ENCODE results near the gene GSG1L2. TPM values are rescaled to one million over a fixed set of nuclear protein-coding genes. Genes with fewer than 3 reads are reported as not detected.

GSG1L2 gene
- total and polyA plus RNA-seq, 2 donors (not counting 3 experiments of a cell fraction or from before 2014, with no cell fraction given) = not detected

GRCh38 chr17:9806699-9807098 is 15.2 kb downstream of the GSG1L2 start:
- H3K4me2 ChIP-seq (ENCODE audit: insufficient read depth, low read length) = no peak overlapping the region
- no peak overlapping the region for H3K4me3 ChIP-seq (replicated peaks in 1 of 3; ENCODE audit: insufficient read depth in 1 of 3, low read depth in 1 of 3, low read length in 3 of 3)
- H3K79me2 ChIP-seq (ENCODE audit: control insufficient read depth, insufficient read depth, low read length) = no peaks in the 10 kb centered on the region
- BruUV-seq (replicated peaks) = no TSS peak
- FAIRE-seq (no peak), DNase-seq (ENCODE audit: low read depth, low spot score) (no peak)
- POLR2A ChIA-PET = no interaction called here
- intact Hi-C loops (cut with micrococcal nuclease) (no loop called here), dilution Hi-C loops (cut with MboI; ENCODE audit: extremely low pct_ligation_motif_present, low sequenced_read_pairs) (no loop called here)
- no peaks in the 10 kb centered on the region for H3K9me1 ChIP-seq (replicated peaks; ENCODE audit: control insufficient read depth, extremely low read depth, insufficient read depth, low read length)
- no peak overlapping the region for H2AFZ ChIP-seq (ENCODE audit: low read depth, low read length)
- peaks cover 10% of the 10 kb centered on the region for H3K9me3 ChIP-seq (replicated peaks; ENCODE audit: control insufficient read depth, insufficient read depth, low read length)
- no peaks in the 10 kb centered on the region for H3K36me3 ChIP-seq (ENCODE audit: control insufficient read depth in 2 of 2, extremely low read depth in 1 of 2, insufficient read depth in 2 of 2, low read length in 2 of 2)
- TF ChIP-seq POLR2A (IDR thresholded peaks at IDR 0.05; ENCODE audit: low read depth, low read length) = no peak
- no peak for TF ChIP-seq GATA2 (IDR thresholded peaks at IDR 0.05; ENCODE audit: insufficient read depth, insufficient read length, low read depth, low read length)
- TF ChIP-seq MYC (IDR thresholded peaks at IDR 0.05; ENCODE audit: low read depth, low read length) = no peak
- TF ChIP-seq POLR2AphosphoS5 (IDR thresholded peaks at IDR 0.05; ENCODE audit: insufficient read depth, low read depth, low read length) = no peak
- no peak for TF ChIP-seq JUN (IDR thresholded peaks at IDR 0.05; ENCODE audit: borderline replicate concordance, insufficient read depth, insufficient read length, low read depth)
- TF ChIP-seq FOS (IDR thresholded peaks at IDR 0.05; ENCODE audit: borderline replicate concordance, insufficient read depth, low read length) = no peak
- no peak for TF ChIP-seq EZH2 (IDR thresholded peaks at IDR 0.05; ENCODE audit: borderline replicate concordance, low read depth, low read length, severe bottlenecking)
- TF ChIP-seq CTCF (IDR thresholded peaks at IDR 0.05; ENCODE audit: extremely low read depth in 1 of 2, insufficient read depth in 1 of 2, low read depth in 1 of 2, low read length in 2 of 2) = no peak
- no peak for TF ChIP-seq MAX (IDR thresholded peaks at IDR 0.05; ENCODE audit: insufficient read depth, insufficient read length)
- no peaks in the 10 kb centered on the region for H3K4me1 ChIP-seq (ENCODE audit: control insufficient read depth, extremely low read depth, insufficient read depth, low read length)
- no peaks in the 10 kb centered on the region for H4K20me1 ChIP-seq (replicated peaks; ENCODE audit: control insufficient read depth, extremely low read depth, insufficient read depth, low read length)
- CTCF ChIA-PET = no interaction called here
- no peak overlapping the region for H3K9ac ChIP-seq (replicated peaks; ENCODE audit: extremely low read depth, insufficient read depth, low read length)
- no peaks in the 10 kb centered on the region for H3K27me3 ChIP-seq (ENCODE audit: control insufficient read depth in 2 of 2, insufficient read depth in 2 of 2, low read length in 2 of 2)
- H3K27ac ChIP-seq (ENCODE audit: insufficient read depth, low read depth, low read length) = no peak overlapping the region
